Measurements from ENCODE around the gene SNX30.

SNX30 gene

DNA sequence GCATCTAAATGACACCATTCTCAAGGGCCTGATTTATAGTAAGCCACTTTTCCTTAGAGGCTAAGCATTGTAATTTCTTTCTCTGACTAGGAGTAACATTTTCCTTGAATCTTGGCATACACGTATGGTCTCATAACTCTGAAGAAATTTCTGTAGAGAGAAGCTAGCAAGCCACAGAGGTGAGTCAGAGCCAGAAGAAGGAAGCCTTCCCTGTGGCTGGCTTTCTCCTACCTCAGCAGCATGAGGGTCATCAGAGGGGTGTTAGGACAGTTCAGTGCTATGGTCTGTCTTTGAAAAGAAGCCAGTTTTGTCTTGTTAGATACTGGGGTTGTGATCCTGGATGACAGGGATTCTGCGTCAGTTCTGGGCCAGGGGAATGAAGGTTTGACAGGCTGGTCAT, 3.2 kb downstream of the SNX30 start:
- Histone ChIP-seq H3K4me1 (ENCODE audit: control insufficient read depth, insufficient read depth, low read length) (peaks cover 56% of the 10 kb centered on the region), H3K9ac (ENCODE audit: low read length in 2 of 2) (peak overlapping the region in 1 of 2 donors; percentile 51)

DNA sequence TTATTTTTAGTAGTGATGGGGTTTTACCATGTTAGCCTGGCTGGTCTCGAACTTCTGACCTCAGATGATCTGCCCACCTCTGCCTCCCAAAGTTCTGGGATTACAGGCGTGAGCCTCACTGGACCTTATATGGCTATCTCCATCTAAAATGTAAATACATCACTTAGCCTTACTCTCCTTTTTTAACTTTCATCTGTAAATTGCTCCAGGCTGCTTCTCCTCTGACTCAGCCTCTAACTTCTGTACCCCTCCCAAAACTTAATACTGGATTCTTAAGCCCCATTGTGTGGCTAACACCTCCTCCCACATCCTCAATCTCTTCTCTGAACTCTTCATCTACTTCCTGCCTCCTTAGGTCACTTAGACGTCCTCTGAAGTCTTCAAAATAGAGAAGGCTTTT, 4.0 kb downstream of the SNX30 start:
- no peaks in the 10 kb centered on the region for H3K9me3 ChIP-seq (ENCODE audit: control insufficient read depth in 2 of 2, low read length in 2 of 2)
- H3K9ac ChIP-seq (ENCODE audit: low read length in 2 of 2), result no peak overlapping the region
- no peaks in the 10 kb centered on the region for H3K27me3 ChIP-seq (ENCODE audit: control insufficient read depth in 1 of 2, insufficient read depth in 2 of 2, low read length in 2 of 2)
- peaks cover 56% of the 10 kb centered on the region for H3K4me1 ChIP-seq (ENCODE audit: control insufficient read depth, insufficient read depth, low read length)
- peak overlapping the region; percentile 62 for H3K27ac ChIP-seq (ENCODE audit: low read length)
- H3K36me3 ChIP-seq (ENCODE audit: control insufficient read depth in 2 of 2, insufficient read depth in 2 of 2, low read length in 2 of 2), result no peaks in the 10 kb centered on the region
- H3K4me3 ChIP-seq (ENCODE audit: low read length in 2 of 2), result no peak overlapping the region

More for the DNA sequence above, 3.2 kb downstream of the SNX30 start:
- H3K4me3 ChIP-seq (ENCODE audit: low read length in 2 of 2), result peak overlapping the region in 1 of 2 donors; percentile 29
- peak overlapping the region; percentile 62 for H3K27ac ChIP-seq (ENCODE audit: low read length)
- H3K9me3 ChIP-seq (ENCODE audit: control insufficient read depth in 2 of 2, low read length in 2 of 2), result no peaks in the 10 kb centered on the region
- no peaks in the 10 kb centered on the region for H3K27me3 ChIP-seq (ENCODE audit: control insufficient read depth in 1 of 2, insufficient read depth in 2 of 2, low read length in 2 of 2)
- no peaks in the 10 kb centered on the region for H3K36me3 ChIP-seq (ENCODE audit: control insufficient read depth in 2 of 2, insufficient read depth in 2 of 2, low read length in 2 of 2)

DNA sequence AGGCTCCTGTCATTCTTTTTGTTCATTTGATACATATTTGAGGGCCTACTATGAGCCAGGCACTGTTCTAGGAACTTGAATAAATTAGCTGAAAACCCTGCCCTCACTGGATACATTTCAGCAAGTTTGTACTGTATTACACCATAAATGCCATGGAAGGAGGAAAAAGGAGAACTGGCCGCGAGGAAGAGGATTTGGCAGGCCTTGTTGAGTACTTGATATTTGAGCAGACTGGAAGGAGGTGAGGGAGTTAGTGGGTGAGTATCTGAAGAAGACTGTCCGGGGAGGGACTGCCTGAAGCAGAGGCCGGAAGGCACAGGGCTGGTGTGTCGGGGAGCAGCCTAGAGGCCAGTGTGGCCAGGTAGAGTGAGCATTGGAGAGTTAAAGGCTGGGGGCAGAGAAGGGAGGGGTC, 4.5 kb downstream of the SNX30 start:
- Histone ChIP-seq H3K4me3 (ENCODE audit: low read length in 2 of 2) (peak overlapping the region in 1 of 2 donors; percentile 44), H3K9me3 (ENCODE audit: control insufficient read depth in 2 of 2, low read length in 2 of 2) (no peaks in the 10 kb centered on the region), H3K27me3 (ENCODE audit: control insufficient read depth in 1 of 2, insufficient read depth in 2 of 2, low read length in 2 of 2) (no peaks in the 10 kb centered on the region), H3K9ac (ENCODE audit: low read length in 2 of 2) (no peak overlapping the region), H3K4me1 (ENCODE audit: control insufficient read depth, insufficient read depth, low read length) (peaks cover 52% of the 10 kb centered on the region), H3K27ac (ENCODE audit: low read length) (peak overlapping the region; percentile 62), H3K36me3 (ENCODE audit: control insufficient read depth in 2 of 2, insufficient read depth in 2 of 2, low read length in 2 of 2) (no peaks in the 10 kb centered on the region)

DNA sequence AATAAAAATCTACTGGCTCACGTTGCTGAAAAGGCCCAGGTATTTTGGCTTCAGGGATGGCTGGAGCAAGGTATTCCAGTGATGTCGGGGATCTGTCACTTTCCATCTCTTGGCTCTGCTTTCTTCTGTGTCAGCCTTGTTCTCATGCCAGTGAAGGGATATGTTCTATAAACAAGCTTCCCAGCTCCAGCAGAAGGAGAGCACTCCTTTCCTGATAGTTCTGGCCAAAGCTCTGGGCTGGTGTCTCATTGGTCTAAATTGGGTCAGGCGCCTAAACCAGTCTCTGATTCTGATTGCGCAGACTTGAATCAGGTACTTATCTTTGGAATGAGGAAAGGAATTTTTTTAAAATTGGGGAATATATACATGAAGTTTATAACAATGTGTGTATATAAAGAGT, 5.1 kb downstream of the SNX30 start:
- no peak overlapping the region for H3K9ac ChIP-seq (ENCODE audit: low read length in 2 of 2)

DNA sequence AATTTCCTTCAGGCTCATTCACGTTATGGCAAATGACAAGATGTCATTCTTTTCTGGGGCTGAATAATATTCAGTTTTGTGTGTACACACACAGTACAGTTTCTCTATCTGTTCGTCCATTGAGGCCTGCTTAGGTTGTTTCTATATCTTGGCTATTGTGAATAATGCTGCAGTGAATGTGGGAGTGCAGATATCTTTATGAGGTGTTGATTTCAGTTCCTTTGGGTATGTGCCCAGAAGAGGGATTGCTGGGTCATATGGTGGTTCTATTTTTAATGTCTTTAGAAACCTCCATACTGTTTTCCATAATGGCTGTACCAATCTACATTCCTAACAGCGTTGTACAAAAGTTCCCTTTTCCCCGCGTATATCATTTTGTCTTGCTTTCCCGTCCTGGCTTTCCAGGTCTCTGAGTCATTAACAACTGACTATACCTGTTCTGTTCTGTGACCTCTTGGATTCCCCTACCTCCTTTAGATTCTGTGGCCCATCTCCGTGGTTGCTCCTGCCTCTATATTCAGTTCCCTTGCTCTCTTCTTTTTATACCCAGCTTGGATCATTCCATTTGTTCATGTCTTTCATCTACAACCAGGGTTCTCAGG, 6.8 kb downstream of the SNX30 start:
- Histone ChIP-seq H3K9ac (ENCODE audit: low read length in 2 of 2) (no peak overlapping the region), H3K9me3 (ENCODE audit: control insufficient read depth in 2 of 2, low read length in 2 of 2) (no peaks in the 10 kb centered on the region), H3K27ac (ENCODE audit: low read length) (no peak overlapping the region), H3K4me1 (ENCODE audit: control insufficient read depth, insufficient read depth, low read length) (peaks cover 40% of the 10 kb centered on the region), H3K36me3 (ENCODE audit: control insufficient read depth in 2 of 2, insufficient read depth in 2 of 2, low read length in 2 of 2) (no peaks in the 10 kb centered on the region), H3K4me3 (ENCODE audit: low read length in 2 of 2) (no peak overlapping the region), H3K27me3 (ENCODE audit: control insufficient read depth in 1 of 2, insufficient read depth in 2 of 2, low read length in 2 of 2) (no peaks in the 10 kb centered on the region)

More for the DNA sequence above, 5.1 kb downstream of the SNX30 start:
- peak overlapping the region; percentile 62 for H3K27ac ChIP-seq (ENCODE audit: low read length)
- peaks cover 50% of the 10 kb centered on the region for H3K4me1 ChIP-seq (ENCODE audit: control insufficient read depth, insufficient read depth, low read length)
- no peaks in the 10 kb centered on the region for H3K36me3 ChIP-seq (ENCODE audit: control insufficient read depth in 2 of 2, insufficient read depth in 2 of 2, low read length in 2 of 2)
- H3K9me3 ChIP-seq (ENCODE audit: control insufficient read depth in 2 of 2, low read length in 2 of 2), result no peaks in the 10 kb centered on the region
- H3K27me3 ChIP-seq (ENCODE audit: control insufficient read depth in 1 of 2, insufficient read depth in 2 of 2, low read length in 2 of 2), result no peaks in the 10 kb centered on the region
- H3K4me3 ChIP-seq (ENCODE audit: low read length in 2 of 2), result no peak overlapping the region

DNA sequence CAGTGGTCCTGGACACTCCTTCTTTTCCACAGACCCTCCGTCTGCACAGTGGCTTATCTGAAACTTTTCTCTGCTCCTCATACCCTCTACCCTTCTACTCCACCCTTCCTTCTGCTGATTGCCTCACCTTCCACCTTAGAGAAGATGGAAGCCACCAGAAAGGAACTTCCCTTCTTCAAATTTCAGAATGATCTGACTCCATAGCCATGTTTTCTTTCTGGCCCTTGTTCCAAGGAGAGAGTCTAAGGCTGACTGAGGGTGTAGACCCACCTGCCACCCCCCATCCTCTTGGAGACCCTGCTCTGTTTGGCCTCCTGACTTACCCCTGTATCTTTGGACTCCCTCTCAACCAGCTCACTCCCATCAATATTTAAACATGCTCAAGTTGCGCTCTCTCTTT, 7.4 kb downstream of the SNX30 start:
- peaks cover 36% of the 10 kb centered on the region for H3K4me1 ChIP-seq (ENCODE audit: control insufficient read depth, insufficient read depth, low read length)
- H3K9me3 ChIP-seq (ENCODE audit: control insufficient read depth in 2 of 2, low read length in 2 of 2), result no peaks in the 10 kb centered on the region
- no peak overlapping the region for H3K4me3 ChIP-seq (ENCODE audit: low read length in 2 of 2)
- H3K36me3 ChIP-seq (ENCODE audit: control insufficient read depth in 2 of 2, insufficient read depth in 2 of 2, low read length in 2 of 2), result no peaks in the 10 kb centered on the region
- H3K27me3 ChIP-seq (ENCODE audit: control insufficient read depth in 1 of 2, insufficient read depth in 2 of 2, low read length in 2 of 2), result no peaks in the 10 kb centered on the region
- H3K27ac ChIP-seq (ENCODE audit: low read length), result no peak overlapping the region
- no peak overlapping the region for H3K9ac ChIP-seq (ENCODE audit: low read length in 2 of 2)

DNA sequence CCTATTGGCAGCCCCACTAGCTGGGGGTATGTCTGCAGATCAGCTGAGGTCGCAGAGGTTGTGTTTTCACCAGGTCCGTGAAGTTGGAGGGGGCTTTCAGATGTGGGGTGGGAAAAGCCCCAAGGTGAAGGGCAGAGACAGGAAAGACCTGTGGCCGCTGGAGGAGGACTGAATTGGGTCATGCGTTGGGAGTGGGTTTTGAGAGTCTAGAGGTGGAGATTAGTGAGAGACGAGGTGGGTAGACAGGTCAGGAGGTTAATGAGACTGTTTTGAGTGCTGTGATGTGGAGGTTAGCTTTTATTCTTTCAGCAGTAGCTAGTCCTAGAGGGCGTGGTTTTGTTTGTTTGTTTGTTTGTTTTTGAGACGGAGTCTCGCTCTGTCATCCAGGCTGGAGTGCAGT, 10.3 kb downstream of the SNX30 start:
- no peaks in the 10 kb centered on the region for H3K9me3 ChIP-seq (ENCODE audit: control insufficient read depth in 2 of 2, low read length in 2 of 2)
- no peak overlapping the region for H3K27ac ChIP-seq (ENCODE audit: low read length)
- H3K4me1 ChIP-seq (ENCODE audit: control insufficient read depth, insufficient read depth, low read length), result peaks cover 18% of the 10 kb centered on the region
- no peaks in the 10 kb centered on the region for H3K27me3 ChIP-seq (ENCODE audit: control insufficient read depth in 1 of 2, insufficient read depth in 2 of 2, low read length in 2 of 2)
- H3K4me3 ChIP-seq (ENCODE audit: low read length in 2 of 2), result no peak overlapping the region
- no peaks in the 10 kb centered on the region for H3K36me3 ChIP-seq (ENCODE audit: control insufficient read depth in 2 of 2, insufficient read depth in 2 of 2, low read length in 2 of 2)
- no peak overlapping the region for H3K9ac ChIP-seq (ENCODE audit: low read length in 2 of 2)

DNA sequence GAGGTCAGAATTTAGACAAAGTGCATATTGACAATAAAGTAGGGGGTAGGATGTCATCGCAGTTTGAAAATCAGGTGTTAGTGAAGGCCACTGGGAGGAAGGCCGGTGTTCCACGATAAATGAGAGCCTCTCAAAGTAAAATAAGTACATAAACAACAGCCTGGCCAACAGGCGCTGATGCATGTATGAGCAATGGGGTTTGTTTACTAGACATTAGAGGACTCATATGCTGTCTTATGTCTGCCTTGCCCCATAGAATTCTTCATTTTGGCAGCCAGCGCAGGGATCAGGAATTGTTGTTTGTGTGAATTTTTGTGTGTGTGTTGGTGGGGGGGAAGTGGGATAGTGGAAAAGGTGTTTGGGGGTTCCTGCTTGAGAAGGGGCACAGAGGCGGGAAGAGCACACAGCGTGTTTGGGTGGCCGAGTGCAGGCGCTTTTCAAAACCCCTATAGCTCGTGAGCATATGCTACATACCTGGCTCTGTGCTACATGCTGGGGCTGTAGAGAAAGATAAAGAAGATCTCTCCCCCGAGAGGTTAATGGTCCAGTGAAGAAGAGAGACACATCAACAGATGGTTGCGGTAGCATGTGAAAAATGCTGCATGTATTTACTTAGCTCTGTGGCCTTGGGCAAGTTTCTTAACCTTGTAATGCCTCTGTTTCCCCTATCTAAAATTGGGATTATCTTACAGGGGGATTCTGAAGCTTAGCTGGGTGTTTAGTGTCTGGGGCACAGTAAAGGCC, 11.5 kb downstream of the SNX30 start:
- H3K9me3 ChIP-seq (ENCODE audit: control insufficient read depth in 2 of 2, low read length in 2 of 2), result no peaks in the 10 kb centered on the region
- no peak overlapping the region for H3K27ac ChIP-seq (ENCODE audit: low read length)
- H3K4me1 ChIP-seq (ENCODE audit: control insufficient read depth, insufficient read depth, low read length), result peaks cover 11% of the 10 kb centered on the region
- no peaks in the 10 kb centered on the region for H3K36me3 ChIP-seq (ENCODE audit: control insufficient read depth in 2 of 2, insufficient read depth in 2 of 2, low read length in 2 of 2)
- no peaks in the 10 kb centered on the region for H3K27me3 ChIP-seq (ENCODE audit: control insufficient read depth in 1 of 2, insufficient read depth in 2 of 2, low read length in 2 of 2)
- H3K4me3 ChIP-seq (ENCODE audit: low read length in 2 of 2), result no peak overlapping the region
- H3K9ac ChIP-seq (ENCODE audit: low read length in 2 of 2), result no peak overlapping the region

DNA sequence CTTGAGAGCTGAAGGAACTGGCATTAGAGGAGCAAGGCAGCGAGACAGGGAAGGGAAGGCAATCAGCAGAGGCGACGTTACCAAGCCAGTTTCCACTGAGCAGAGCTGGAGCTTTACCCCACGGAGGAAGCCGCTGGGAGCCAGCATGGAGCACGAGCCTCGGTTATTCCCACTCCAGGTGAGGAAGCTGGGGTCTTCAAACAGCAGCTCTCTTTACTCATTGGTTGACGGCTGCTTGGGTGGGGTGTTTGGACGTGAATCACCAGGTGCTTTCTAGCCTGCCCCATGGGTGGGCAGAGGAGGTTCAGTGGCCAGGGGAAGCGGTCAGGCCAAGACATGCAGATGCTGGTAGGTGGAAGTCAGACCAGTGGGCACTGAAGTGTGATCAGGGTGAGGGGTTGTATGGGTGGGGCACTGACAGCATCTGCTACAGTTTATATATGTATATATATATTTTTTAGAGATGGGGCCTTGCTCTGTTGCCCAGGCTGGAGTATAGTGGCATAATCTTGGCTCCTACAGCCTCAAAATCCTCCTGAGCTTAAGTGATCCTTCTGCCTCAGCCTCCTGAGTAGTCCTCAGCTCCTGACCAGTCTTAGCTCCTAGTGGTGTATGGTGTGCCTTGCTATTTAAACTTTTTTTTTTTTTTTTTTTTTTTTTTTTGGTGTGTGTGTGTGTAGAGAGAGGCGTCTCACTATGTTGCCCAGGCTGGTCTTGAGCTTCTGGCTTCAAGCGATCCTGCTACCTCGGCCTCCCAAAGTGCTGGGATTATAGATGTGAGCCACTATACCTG, 12.4 kb downstream of the SNX30 start:
- Histone ChIP-seq H3K27ac (ENCODE audit: low read length) (no peak overlapping the region), H3K9ac (ENCODE audit: low read length in 2 of 2) (no peak overlapping the region), H3K36me3 (ENCODE audit: control insufficient read depth in 2 of 2, insufficient read depth in 2 of 2, low read length in 2 of 2) (peaks cover 0 to under 1% of the 10 kb centered on the region in 2 donors), H3K4me3 (ENCODE audit: low read length in 2 of 2) (no peak overlapping the region), H3K4me1 (ENCODE audit: control insufficient read depth, insufficient read depth, low read length) (peaks cover 11% of the 10 kb centered on the region), H3K9me3 (ENCODE audit: control insufficient read depth in 2 of 2, low read length in 2 of 2) (no peaks in the 10 kb centered on the region), H3K27me3 (ENCODE audit: control insufficient read depth in 1 of 2, insufficient read depth in 2 of 2, low read length in 2 of 2) (no peaks in the 10 kb centered on the region)

DNA sequence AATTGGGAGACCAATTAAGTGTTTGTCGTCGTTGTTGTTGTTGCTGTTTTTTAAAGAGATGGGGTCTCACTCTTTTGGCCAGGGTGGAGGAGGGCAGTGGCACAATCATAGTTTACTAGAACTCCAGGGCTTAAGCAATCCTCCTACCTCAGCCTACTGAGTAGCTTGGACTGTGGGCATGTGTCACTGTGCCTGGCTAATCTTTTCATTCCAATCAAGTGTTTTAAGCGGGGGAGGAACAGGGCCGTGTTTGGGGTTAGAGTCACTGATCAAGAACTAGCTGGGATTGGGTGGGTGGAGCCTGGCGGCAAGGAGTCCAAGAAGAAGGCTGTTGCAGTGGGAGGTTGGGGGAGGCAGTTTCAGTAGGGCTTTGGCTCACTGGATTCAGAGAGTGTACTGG, 13.8 kb downstream of the SNX30 start:
- Histone ChIP-seq H3K27me3 (ENCODE audit: control insufficient read depth in 1 of 2, insufficient read depth in 2 of 2, low read length in 2 of 2) (no peaks in the 10 kb centered on the region), H3K9ac (ENCODE audit: low read length in 2 of 2) (no peak overlapping the region), H3K4me1 (ENCODE audit: control insufficient read depth, insufficient read depth, low read length) (peaks cover 14% of the 10 kb centered on the region)

More for the DNA sequence above, 13.8 kb downstream of the SNX30 start:
- no peak overlapping the region for H3K4me3 ChIP-seq (ENCODE audit: low read length in 2 of 2)
- H3K9me3 ChIP-seq (ENCODE audit: control insufficient read depth in 2 of 2, low read length in 2 of 2), result no peaks in the 10 kb centered on the region
- no peak overlapping the region for H3K27ac ChIP-seq (ENCODE audit: low read length)
- H3K36me3 ChIP-seq (ENCODE audit: control insufficient read depth in 2 of 2, insufficient read depth in 2 of 2, low read length in 2 of 2), result peaks cover 0 to 3% of the 10 kb centered on the region in 2 donors
